Small intestine (tissue), 7 donors: Measurements from ENCODE around the gene INPP4B. TPM values are rescaled to one million over a fixed set of nuclear protein-coding genes. Genes with fewer than 3 reads are reported as not detected.

ENCODE experiments used
- DNase-seq, 2 donors: peaks; one replicate each; pipeline versions ENCODE4 v3.0.0 to v3.0.0-alpha.2; 2013
- FAIRE-seq: peaks from 2 replicates; lab custom pipeline; 2012; peaks lifted over from hg19 to GRCh38; lab: Jason Lieb, UNC
- H3K27ac ChIP-seq, 3 donors: one replicate each; pipeline ENCODE4 v1.5.1; 2013; ENCODE audit warnings: low read length in 2 of 3, mild to moderate bottlenecking in 2 of 3, control low read depth in 1 of 3, inconsistent platforms in 1 of 3, low read depth in 1 of 3, moderate library complexity in 1 of 3
- H3K27me3 ChIP-seq, 3 donors: one replicate each; pipeline ENCODE4 v1.6.1; 2013; ENCODE audit warnings: low read length in 3 of 3, inconsistent platforms in 1 of 3; ENCODE audit not compliant: control insufficient read depth in 3 of 3, insufficient read depth in 3 of 3
- H3K36me3 ChIP-seq, 3 donors: one replicate each; pipeline ENCODE4 v1.6.1; 2013; ENCODE audit warnings: low read length in 3 of 3, inconsistent platforms in 1 of 3, low read depth in 1 of 3, mild to moderate bottlenecking in 1 of 3, moderate library complexity in 1 of 3; ENCODE audit not compliant: control insufficient read depth in 3 of 3, insufficient read depth in 2 of 3
- H3K4me1 ChIP-seq, 3 donors: one replicate each; pipeline ENCODE4 v1.6.1; 2013; ENCODE audit warnings: low read length in 2 of 3, inconsistent platforms in 1 of 3, low read depth in 1 of 3, mild to moderate bottlenecking in 1 of 3, moderate library complexity in 1 of 3; ENCODE audit not compliant: control insufficient read depth in 3 of 3, insufficient read depth in 2 of 3
- H3K4me3 ChIP-seq, 3 donors: one replicate each; pipeline ENCODE4 v1.5.1; 2013; ENCODE audit warnings: low read length in 3 of 3, control low read depth in 1 of 3, inconsistent platforms in 1 of 3, low read depth in 1 of 3, mild to moderate bottlenecking in 1 of 3, moderate library complexity in 1 of 3
- H3K9me3 ChIP-seq, 2 donors: one replicate each; pipeline ENCODE4 v1.6.1; 2013; ENCODE audit warnings: low read depth in 1 of 2, low read length in 1 of 2; ENCODE audit not compliant: control insufficient read depth in 2 of 2, insufficient read depth in 1 of 2
- WGBS, 3 donors: extraction: QIAGEN DNeasy Blood & Tissue Kit; methylation state at CpG; one replicate each; pipeline ENCODE4 v1.1.7; 2013; 5-methylcytosine and 5-hydroxymethylcytosine counted together
- polyA plus RNA-seq, 4 donors: library from polyadenylated mRNA; stranded (reverse) in 3 of 4; unstranded in 1 of 4; fragments of 200-250 nt in 3 of 4; fragments of 120-200 nt in 1 of 4; gene quantifications; one replicate each; pipeline versions ENCODE4 v1.2.1 to v1.2.3, GENCODE V29; 2013
- donor health status: healthy with polysubstance abuse.
- donor health status: control.
- donor health status: control.
- donor health status: Bipolar disorder and iron deficiency.
- donor health status: healthy.

Gene INPP4B
- polyA plus RNA-seq, 4 donors, result 2.7 to 6.6 (median 4.2) TPM

GRCh38 chr4:142265536-142265935 lies 580.6 kb downstream of the INPP4B start:
- no peaks in the 10 kb centered on the region for H3K9me3 ChIP-seq
- FAIRE-seq (no peak), DNase-seq (no peak)
- no peak overlapping the region for H3K27ac ChIP-seq
- H3K36me3 ChIP-seq, result peaks cover 0 to 2% (median 0%) of the 10 kb centered on the region in 3 donors
- no peak overlapping the region for H3K4me3 ChIP-seq
- H3K4me1 ChIP-seq, result peaks cover 0 to 3% (median 0%) of the 10 kb centered on the region in 3 donors
- 15 to 47% (median 24%) methylated on average over 3 of the region's 3 CpGs for WGBS, 3 donors
- H3K27me3 ChIP-seq, result no peaks in the 10 kb centered on the region

DNA sequence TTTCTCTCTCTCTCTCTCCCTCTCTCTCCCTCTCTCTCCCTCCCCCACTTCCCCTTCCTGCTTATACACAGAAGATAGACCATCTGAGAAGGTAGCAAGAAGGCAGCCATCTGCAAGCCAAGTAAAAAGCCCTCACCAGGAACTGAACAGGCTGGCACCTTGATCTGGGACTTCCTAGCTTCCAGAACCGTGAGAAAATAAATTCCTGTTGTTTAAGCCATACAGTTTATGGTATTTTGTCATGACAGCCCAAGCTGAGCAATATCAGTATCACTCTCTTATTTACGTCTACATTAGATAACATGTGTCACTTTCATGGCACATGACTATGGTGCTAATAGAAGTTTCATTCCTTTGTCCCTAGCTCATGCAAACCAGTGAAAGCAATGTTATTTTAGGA lies 581.1 kb downstream of the INPP4B start:
- Histone ChIP-seq H3K36me3 (peaks cover 0 to 1% (median 0%) of the 10 kb centered on the region in 3 donors), H3K27me3 (no peaks in the 10 kb centered on the region), H3K4me1 (peaks cover 0 to 3% (median 0%) of the 10 kb centered on the region in 3 donors), H3K4me3 (no peak overlapping the region), H3K27ac (no peak overlapping the region), H3K9me3 (no peaks in the 10 kb centered on the region)
- FAIRE-seq, result no peak
- 49 to 68% (median 68%) methylated on average over 2 of the region's 2 CpGs for WGBS, 3 donors
- DNase-seq, result peak in 1 of 2 donors; percentile 4

GRCh38 chr4:142262956-142263355 lies 583.1 kb downstream of the INPP4B start:
- 76 to 87% (median 83%) methylated on average over 2 of the region's 2 CpGs for WGBS, 3 donors
- FAIRE-seq (no peak), DNase-seq (no peak)
- Histone ChIP-seq H3K36me3 (peaks cover 0 to 3% (median 0%) of the 10 kb centered on the region in 3 donors), H3K4me3 (no peak overlapping the region), H3K27ac (no peak overlapping the region), H3K27me3 (no peaks in the 10 kb centered on the region), H3K9me3 (no peaks in the 10 kb centered on the region), H3K4me1 (peaks cover 0 to 3% (median 0%) of the 10 kb centered on the region in 3 donors)

DNA sequence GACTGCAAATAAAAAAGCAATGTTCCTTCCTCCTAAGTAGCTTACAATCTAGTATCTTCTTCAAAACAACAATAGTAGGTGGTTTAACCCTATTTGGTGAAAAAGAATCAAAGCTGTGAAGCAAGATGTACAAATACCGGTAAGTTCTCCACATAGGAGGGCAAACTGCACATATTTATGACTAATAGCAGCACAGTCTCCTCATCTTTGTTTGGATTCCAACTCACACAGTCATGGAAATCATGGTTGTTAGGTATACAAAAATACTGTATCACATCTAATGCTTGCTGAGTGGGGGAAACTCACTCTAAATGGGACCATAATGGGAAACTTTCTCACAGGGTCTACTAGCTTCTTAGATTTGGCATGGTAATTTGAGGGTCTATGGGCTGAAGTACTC lies 597.2 kb downstream of the INPP4B start:
- Histone ChIP-seq H3K4me1 (no peaks in the 10 kb centered on the region), H3K4me3 (no peak overlapping the region), H3K36me3 (no peaks in the 10 kb centered on the region), H3K9me3 (no peaks in the 10 kb centered on the region), H3K27me3 (no peaks in the 10 kb centered on the region), H3K27ac (no peak overlapping the region)
- WGBS, 3 donors, result 98 to 100% (median 100%) methylated on average over 1 of the region's 1 CpG
- DNase-seq, result no peak
- FAIRE-seq, result no peak

- Histone ChIP-seq H3K9me3 (no peaks in the 10 kb centered on the region), H3K27me3 (no peaks in the 10 kb centered on the region), H3K36me3 (no peaks in the 10 kb centered on the region), H3K27ac (no peak overlapping the region), H3K4me1 (no peaks in the 10 kb centered on the region), H3K4me3 (no peak overlapping the region)
- 73 to 88% (median 84%) methylated on average over 2 of the region's 2 CpGs for WGBS, 3 donors
- no peak for DNase-seq
- no peak for FAIRE-seq
Measured at GRCh38 chr4:142243255-142243654, 602.8 kb downstream of the INPP4B start.

GRCh38 chr4:142242156-142242555 lies 603.9 kb downstream of the INPP4B start:
- Histone ChIP-seq H3K4me3 (no peak overlapping the region), H3K27me3 (no peaks in the 10 kb centered on the region), H3K4me1 (no peaks in the 10 kb centered on the region), H3K9me3 (no peaks in the 10 kb centered on the region), H3K27ac (no peak overlapping the region), H3K36me3 (no peaks in the 10 kb centered on the region)
- WGBS, 3 donors, result 62 to 87% (median 70%) methylated on average over 2 of the region's 2 CpGs
- FAIRE-seq (no peak), DNase-seq (no peak)

DNA sequence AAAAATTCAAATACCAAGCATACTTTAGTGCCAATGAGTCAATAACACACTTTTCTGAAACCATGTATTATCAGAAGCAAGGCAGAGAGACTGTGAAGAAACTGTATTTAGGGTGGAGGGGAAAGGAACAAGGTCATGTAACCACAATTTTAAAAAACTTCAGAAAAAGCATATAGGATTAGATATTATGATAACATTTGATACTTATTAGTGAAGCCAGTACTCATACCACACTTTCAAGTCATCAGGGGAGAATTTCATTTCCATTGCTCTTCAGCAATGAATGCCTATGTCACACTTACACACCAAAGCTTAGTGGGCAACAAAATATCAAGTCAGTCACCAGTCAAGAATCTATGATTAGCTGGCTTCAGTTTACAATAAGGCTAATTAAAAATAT lies 607.5 kb downstream of the INPP4B start:
- Histone ChIP-seq H3K27ac (no peak overlapping the region), H3K9me3 (no peaks in the 10 kb centered on the region), H3K27me3 (no peaks in the 10 kb centered on the region), H3K36me3 (no peaks in the 10 kb centered on the region), H3K4me1 (no peaks in the 10 kb centered on the region), H3K4me3 (no peak overlapping the region)
- FAIRE-seq, result no peak
- no peak for DNase-seq

GRCh38 chr4:142236268-142236667 lies 609.8 kb downstream of the INPP4B start:
- Histone ChIP-seq H3K4me3 (no peak overlapping the region), H3K9me3 (no peaks in the 10 kb centered on the region), H3K27ac (no peak overlapping the region), H3K4me1 (no peaks in the 10 kb centered on the region), H3K36me3 (no peaks in the 10 kb centered on the region), H3K27me3 (no peaks in the 10 kb centered on the region)
- DNase-seq (no peak), FAIRE-seq (no peak)

DNA sequence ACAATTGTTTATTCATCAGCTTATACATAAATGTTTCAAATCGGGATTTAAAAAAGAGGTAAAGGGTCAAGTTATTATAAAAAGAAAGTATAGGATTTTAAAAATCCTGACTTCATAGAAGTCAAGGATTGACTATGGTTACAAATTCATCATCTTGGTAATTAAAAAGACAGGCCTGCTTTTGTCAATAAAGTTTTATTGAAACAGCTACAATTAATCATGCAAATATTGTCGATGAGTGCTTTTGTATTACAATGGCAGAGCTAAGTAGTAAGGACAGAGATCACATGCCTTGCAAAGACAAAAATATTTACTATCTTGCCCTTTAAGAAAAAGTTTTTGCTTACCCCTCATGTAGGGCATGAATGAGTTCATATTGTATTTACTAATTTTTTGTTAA lies 614.3 kb downstream of the INPP4B start:
- Histone ChIP-seq H3K4me3 (no peak overlapping the region), H3K9me3 (no peaks in the 10 kb centered on the region), H3K27me3 (no peaks in the 10 kb centered on the region), H3K27ac (no peak overlapping the region), H3K36me3 (no peaks in the 10 kb centered on the region), H3K4me1 (no peaks in the 10 kb centered on the region)
- no peak for FAIRE-seq
- DNase-seq, result no peak
- 84 to 96% (median 94%) methylated on average over 2 of the region's 2 CpGs for WGBS, 3 donors
